ENCODE data around the gene SSBP3.

- TF ChIP-seq CTCF (IDR thresholded peaks at IDR 0.05; ENCODE audit: low read depth, low read length) (no peak), EZH2phosphoT487 (IDR thresholded peaks at IDR 0.05; ENCODE audit: low read depth) (no peak)
Measured at GRCh38 chr1:54376430-54377039, 29.7 kb downstream of the SSBP3 start.
